Astrocyte of the hippocampus (primary cell): ENCODE data around the gene HUNK.

ENCODE experiments used
- DNase-seq: peaks from one replicate; pipeline ENCODE4 v3.0.0; 2011; ENCODE audit warnings: low read depth, low spot score

HUNK gene

GRCh38 chr21:32044205-32045180 lies 171.7 kb downstream of the HUNK start:
- DNase-seq, result no peak

- no peak for DNase-seq
These were observed 173.4 kb downstream of the HUNK start for GRCh38 chr21:32046191-32046590.

GRCh38 chr21:32048353-32048752 lies 175.5 kb downstream of the HUNK start:
- DNase-seq, result no peak
